Spleen (tissue), 11 donors: Measurements from ENCODE around the gene ALS2. TPM values are rescaled to one million over a fixed set of nuclear protein-coding genes. Genes with fewer than 3 reads are reported as not detected.
A peak's percentile ranks its signal among the peaks of the same experiment; 100 is the strongest.

Experiments
- DNase-seq: peaks from one replicate; pipeline ENCODE4 v3.0.0-alpha.2; 2020
- H3K27ac ChIP-seq, 8 donors: fragments of 200-600 bp; sonication (generic) in 7 of 8; 1 replicate in 4 of 8; 2 replicates in 4 of 8; pipeline versions ENCODE4 v1.5.0 to v1.8.0; 2016 to 2021; ENCODE audit warnings: inconsistent platforms in 4 of 8, mild to moderate bottlenecking in 4 of 8, moderate library complexity in 1 of 8
- H3K27me3 ChIP-seq, 7 donors: fragments of 200-600 bp; sonication (generic) in 6 of 7; replicated peaks in 1 of 7; 1 replicate in 4 of 7; 2 replicates in 3 of 7; pipeline versions ENCODE4 v1.5.0 to v1.8.0; 2016 to 2021; ENCODE audit warnings: inconsistent platforms in 3 of 7, mild to moderate bottlenecking in 1 of 7
- H3K36me3 ChIP-seq, 6 donors: fragments of 200-600 bp; sonication (generic) in 5 of 6; 1 replicate in 4 of 6; 2 replicates in 2 of 6; pipeline versions ENCODE4 v1.5.0 to v1.8.0; 2016 to 2021; ENCODE audit warnings: inconsistent platforms in 2 of 6
- H3K4me1 ChIP-seq, 6 donors: fragments of 200-600 bp; sonication (generic) in 5 of 6; 1 replicate in 3 of 6; 2 replicates in 3 of 6; pipeline versions ENCODE4 v1.5.0 to v1.8.0; 2016 to 2021; ENCODE audit warnings: inconsistent platforms in 3 of 6
- H3K4me3 ChIP-seq, 8 donors: fragments of 200-600 bp; sonication (generic) in 7 of 8; 1 replicate in 4 of 8; 2 replicates in 4 of 8; pipeline versions ENCODE4 v1.5.0 to v1.8.0; 2016 to 2021; ENCODE audit warnings: inconsistent platforms in 4 of 8, mild to moderate bottlenecking in 4 of 8, moderate library complexity in 2 of 8
- H3K9me3 ChIP-seq, 8 donors: fragments of 200-600 bp; sonication (generic) in 7 of 8; 1 replicate in 4 of 8; 2 replicates in 4 of 8; pipeline versions ENCODE4 v1.5.0 to v1.8.0; 2016 to 2021; ENCODE audit warnings: inconsistent platforms in 4 of 8
- POLR2A ChIP-seq, 3 donors: fragments of 450-650 bp; IDR thresholded peaks; one replicate each; pipeline ENCODE4 v1.5.1; 2017; ENCODE audit warnings: antibody characterized with exemption in 3 of 3, mild to moderate bottlenecking in 1 of 3
- POLR2AphosphoS5 ChIP-seq, 3 donors: sonication (generic); formaldehyde crosslinking; IDR thresholded peaks; one replicate each; pipeline ENCODE4 v1.5.1; 2017; ENCODE audit warnings: antibody characterized with exemption in 3 of 3
- WGBS, 5 donors: extraction: QIAGEN DNeasy Blood & Tissue Kit in 3 of 5; methylation state at CpG; one replicate each; pipeline versions ENCODE4 v1.1.5 to v1.1.7; 2013 to 2018; 5-methylcytosine and 5-hydroxymethylcytosine counted together
- intact Hi-C: fragments of 100-400 bp; cut with DNase I; formaldehyde crosslinking; loops from one replicate; pipeline ENCODE4 v1.15.0; 2023; ENCODE audit warnings: low total_unique reads
- polyA plus RNA-seq, 3 donors: library from polyadenylated mRNA; stranded (reverse); fragments of 200-250 nt; gene quantifications; one replicate each; pipeline ENCODE4 v1.2.1, GENCODE V29; 2013
- total RNA-seq, 7 donors: library from RNA; depleted of rRNA in 3 of 7; stranded (reverse); fragments of >200 nt in 3 of 7; fragmentation: NEBNext Ultra II Directional in 4 of 7; extraction: Animal tissue kit (Norgen Biotek cat#: 25700) in 4 of 7; gene quantifications; one replicate each; pipeline versions ENCODE4 v1.1.0 to v1.2.1, GENCODE V29; 2016 to 2021
- TF ChIP-seq, protein P1 (sequence below), 11 experiments: fragments of 200-600 bp in 7 of 11; fragments of 450-650 bp in 4 of 11; sonication (generic) in 4 of 11; IDR thresholded peaks in 8 of 11; conservative IDR thresholded peaks in 3 of 11; 1 replicate in 7 of 11; 2 replicates in 4 of 11; pipeline versions ENCODE4 v1.4.0 to v1.8.0; 2016 to 2021; ENCODE audit warnings: antibody characterized with exemption in 11 of 11, inconsistent platforms in 4 of 11, mild to moderate bottlenecking in 1 of 11
- donor health status: healthy with polysubstance abuse.
- donor health status: DM: no; HTN: no; CAD: no; lungs with moderate emphysema.
- donor health status: DM: no; HTN: no; CAD: no.
- donor health status: Bipolar disorder and iron deficiency.
- donor health status: healthy.
- donor health status: DM: no; HTN: no; CAD: no.
- donor health status: DM: yes; HTN: yes; CAD: no.

The ALS2 gene
- total and polyA plus RNA-seq, 10 donors = 2.7 to 32.7 (median 16.0) TPM

DNA sequence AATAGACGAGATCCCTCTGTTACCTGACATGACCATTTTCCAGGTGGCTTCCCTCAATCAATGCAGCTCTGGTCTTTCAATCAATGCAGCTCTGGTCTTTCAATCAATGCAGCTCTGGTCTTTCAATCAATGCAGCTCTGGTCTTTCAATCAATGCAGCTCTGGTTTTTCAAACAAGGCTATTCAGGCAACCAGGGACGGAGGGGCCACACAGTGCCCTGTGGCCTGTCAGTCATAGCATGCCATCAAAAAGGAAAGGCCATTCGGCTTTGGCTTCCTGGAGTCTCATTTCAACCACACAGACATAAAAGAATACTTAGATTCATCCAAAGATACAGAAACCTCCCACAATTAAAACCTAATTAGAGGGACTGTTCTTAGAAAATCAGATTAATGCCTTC is 95.6 kb downstream of the ALS2 start:
- no peak for DNase-seq
- no peaks in the 10 kb centered on the region for H3K4me1 ChIP-seq
- H3K9me3 ChIP-seq = no peaks in the 10 kb centered on the region
- H3K4me3 ChIP-seq = no peak overlapping the region
- TF ChIP-seq POLR2A (IDR thresholded peaks at IDR 0.05) (no peak), POLR2AphosphoS5 (IDR thresholded peaks at IDR 0.05) (no peak)
- TF ChIP-seq, protein P1, sequence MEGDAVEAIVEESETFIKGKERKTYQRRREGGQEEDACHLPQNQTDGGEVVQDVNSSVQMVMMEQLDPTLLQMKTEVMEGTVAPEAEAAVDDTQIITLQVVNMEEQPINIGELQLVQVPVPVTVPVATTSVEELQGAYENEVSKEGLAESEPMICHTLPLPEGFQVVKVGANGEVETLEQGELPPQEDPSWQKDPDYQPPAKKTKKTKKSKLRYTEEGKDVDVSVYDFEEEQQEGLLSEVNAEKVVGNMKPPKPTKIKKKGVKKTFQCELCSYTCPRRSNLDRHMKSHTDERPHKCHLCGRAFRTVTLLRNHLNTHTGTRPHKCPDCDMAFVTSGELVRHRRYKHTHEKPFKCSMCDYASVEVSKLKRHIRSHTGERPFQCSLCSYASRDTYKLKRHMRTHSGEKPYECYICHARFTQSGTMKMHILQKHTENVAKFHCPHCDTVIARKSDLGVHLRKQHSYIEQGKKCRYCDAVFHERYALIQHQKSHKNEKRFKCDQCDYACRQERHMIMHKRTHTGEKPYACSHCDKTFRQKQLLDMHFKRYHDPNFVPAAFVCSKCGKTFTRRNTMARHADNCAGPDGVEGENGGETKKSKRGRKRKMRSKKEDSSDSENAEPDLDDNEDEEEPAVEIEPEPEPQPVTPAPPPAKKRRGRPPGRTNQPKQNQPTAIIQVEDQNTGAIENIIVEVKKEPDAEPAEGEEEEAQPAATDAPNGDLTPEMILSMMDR (IDR thresholded peaks at IDR 0.05 in 8 of 11, conservative IDR thresholded peaks at IDR 0.05 in 3 of 11) = no peak
- peaks cover 0 to 5% (median 0%) of the 10 kb centered on the region in 7 donors for H3K27me3 ChIP-seq
- H3K27ac ChIP-seq = no peak overlapping the region
- H3K36me3 ChIP-seq = no peaks in the 10 kb centered on the region
- intact Hi-C loops = no loop called here
- 87 to 94% (median 91%) methylated on average over 3 of the region's 3 CpGs for WGBS, 5 donors

DNA sequence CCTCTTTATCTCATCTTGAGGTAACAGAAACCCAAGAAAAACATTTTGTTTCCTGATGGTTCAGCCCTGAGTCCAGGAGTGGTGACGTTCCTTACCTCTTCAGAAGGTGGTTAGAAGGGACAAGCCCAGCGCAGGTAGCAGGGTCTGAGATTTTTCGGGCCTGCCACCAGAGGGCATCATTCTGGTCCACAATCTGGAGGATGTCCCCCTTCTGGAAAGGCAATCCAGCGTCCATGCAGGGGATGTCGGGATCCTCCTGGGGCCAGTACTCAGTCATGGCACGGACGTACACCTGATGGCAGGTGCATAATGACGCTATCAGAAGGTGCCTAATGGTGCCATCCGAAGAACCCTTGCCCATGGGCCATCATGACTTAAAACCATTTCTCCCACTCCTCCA is 100.0 kb downstream of the ALS2 start:
- 63 to 75% (median 65%) methylated on average over 9 of the region's 9 CpGs for WGBS, 5 donors
- H3K4me1 ChIP-seq = no peaks in the 10 kb centered on the region

DNA sequence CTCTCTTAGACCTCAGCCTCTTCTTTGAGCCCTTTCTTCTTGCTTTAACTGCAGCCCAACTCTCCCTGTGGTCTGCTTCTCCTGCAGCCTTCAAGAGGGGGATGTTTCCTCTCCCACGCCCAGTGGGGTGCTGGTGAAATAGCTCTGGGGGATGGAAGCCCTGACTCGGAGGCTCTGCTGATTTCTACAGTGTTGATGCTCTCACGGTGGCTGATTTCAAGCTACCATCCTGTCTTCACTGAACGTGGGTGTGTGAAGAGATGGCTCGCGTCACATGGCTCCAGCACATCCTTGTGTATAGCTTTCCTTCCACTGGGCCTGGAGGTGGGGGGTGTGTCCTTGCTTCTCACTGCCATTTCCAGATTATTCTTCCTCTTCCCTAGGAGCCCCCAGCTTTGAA is 102.3 kb downstream of the ALS2 start:
- WGBS, 5 donors = 69 to 85% (median 72%) methylated on average over 6 of the region's 6 CpGs
- intact Hi-C loops = no loop called here
- no peak for TF ChIP-seq POLR2A (IDR thresholded peaks at IDR 0.05)
- no peak for TF ChIP-seq POLR2AphosphoS5 (IDR thresholded peaks at IDR 0.05)
- TF ChIP-seq, protein P1 (IDR thresholded peaks at IDR 0.05 in 8 of 11, conservative IDR thresholded peaks at IDR 0.05 in 3 of 11) = no peak

More for the DNA sequence above, 100.0 kb downstream of the ALS2 start:
- no peak for TF ChIP-seq POLR2AphosphoS5 (IDR thresholded peaks at IDR 0.05)
- TF ChIP-seq, protein P1 (IDR thresholded peaks at IDR 0.05 in 8 of 11, conservative IDR thresholded peaks at IDR 0.05 in 3 of 11) = peak in 5 of 11 experiments; percentile 12 to 34 (median 28)
- TF ChIP-seq POLR2A (IDR thresholded peaks at IDR 0.05) = no peak
- intact Hi-C loops = no loop called here
- Histone ChIP-seq H3K4me3 (no peak overlapping the region), H3K9me3 (no peaks in the 10 kb centered on the region), H3K27me3 (peaks cover 0 to 5% (median 0%) of the 10 kb centered on the region in 7 donors), H3K36me3 (no peaks in the 10 kb centered on the region), H3K27ac (no peak overlapping the region)
- no peak for DNase-seq

DNA sequence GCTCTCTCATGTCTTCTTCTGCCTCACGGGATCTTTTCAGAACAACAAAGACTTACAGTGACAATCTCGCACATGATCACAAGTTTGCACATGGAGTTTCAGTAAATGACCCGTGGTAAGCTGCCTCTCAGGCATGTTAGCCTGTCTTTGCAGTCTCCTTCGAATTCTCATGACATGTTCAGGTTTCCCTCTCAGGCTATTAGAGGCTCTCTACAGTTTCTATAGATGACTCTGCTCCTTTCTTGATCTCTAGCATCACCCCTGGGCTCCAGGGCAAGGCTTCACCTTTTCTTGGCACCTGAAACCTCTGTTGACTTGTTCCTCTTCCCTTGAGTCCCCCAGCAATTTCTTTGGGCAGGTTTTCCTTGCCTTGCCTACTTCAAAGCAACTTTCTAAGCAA is 105.3 kb downstream of the ALS2 start:
- H3K4me3 ChIP-seq = no peak overlapping the region
- no peaks in the 10 kb centered on the region for H3K27me3 ChIP-seq
- DNase-seq = no peak
- no peak overlapping the region for H3K27ac ChIP-seq
- no peaks in the 10 kb centered on the region for H3K36me3 ChIP-seq
- WGBS, 5 donors = 65 to 86% (median 84%) methylated on average over 4 of the region's 4 CpGs
- intact Hi-C loops = no loop called here
- no peaks in the 10 kb centered on the region for H3K4me1 ChIP-seq
- TF ChIP-seq, protein P1 (IDR thresholded peaks at IDR 0.05 in 8 of 11, conservative IDR thresholded peaks at IDR 0.05 in 3 of 11) = no peak
- TF ChIP-seq POLR2A (IDR thresholded peaks at IDR 0.05) (no peak), POLR2AphosphoS5 (IDR thresholded peaks at IDR 0.05) (no peak)
- peaks cover 0 to 4% (median 0%) of the 10 kb centered on the region in 8 donors for H3K9me3 ChIP-seq

More for the DNA sequence above, 102.3 kb downstream of the ALS2 start:
- H3K4me1 ChIP-seq = no peaks in the 10 kb centered on the region
- peaks cover 0 to 5% (median 0%) of the 10 kb centered on the region in 7 donors for H3K27me3 ChIP-seq
- no peaks in the 10 kb centered on the region for H3K36me3 ChIP-seq
- no peaks in the 10 kb centered on the region for H3K9me3 ChIP-seq
- no peak for DNase-seq
- H3K27ac ChIP-seq = no peak overlapping the region
- H3K4me3 ChIP-seq = no peak overlapping the region
